Neural cell (in vitro differentiated cells): Measurements from ENCODE around the gene RAD51B. TPM values are rescaled to one million over a fixed set of nuclear protein-coding genes. Genes with fewer than 3 reads are reported as not detected.

Experiments used
- H2AFZ ChIP-seq: fragments of 200-600, 300-800 bp; sonication (generic), shearing (Covaris generic); 2 replicates; pipeline ENCODE4 v1.6.0; 2014; ENCODE audit warnings: low read depth, mild to moderate bottlenecking, antibody characterized with exemption, low read length, moderate library complexity
- H3F3A ChIP-seq: fragments of 200-600 bp; shearing (Covaris generic); 2 replicates; pipeline ENCODE4 v1.6.1; 2016; ENCODE audit warnings: mild to moderate bottlenecking, moderate library complexity, mixed read lengths, antibody characterized with exemption, low read length; ENCODE audit not compliant: insufficient read depth, poor library complexity, severe bottlenecking
- H3K27ac ChIP-seq: fragments of 200-600, 300-800 bp; sonication (generic), shearing (Covaris generic); 2 replicates; pipeline ENCODE4 v1.5.1; 2014; ENCODE audit warnings: mild to moderate bottlenecking, low read length, moderate library complexity
- H3K27me3 ChIP-seq: fragments of 300-800, 200-600 bp; sonication (generic), shearing (Covaris generic); 2 replicates; pipeline ENCODE4 v1.6.0; 2014; ENCODE audit warnings: mild to moderate bottlenecking, low read depth, low read length, moderate library complexity; ENCODE audit not compliant: insufficient read depth
- H3K36me3 ChIP-seq: fragments of 300-800, 200-600 bp; sonication (generic), shearing (Covaris generic); 2 replicates; pipeline ENCODE4 v1.5.1; 2014; ENCODE audit warnings: mild to moderate bottlenecking, antibody characterized with exemption, low read length, moderate library complexity; ENCODE audit not compliant: insufficient read depth
- H3K4me2 ChIP-seq: fragments of 300-800, 200-600 bp; sonication (generic), shearing (Covaris generic); 2 replicates; pipeline ENCODE4 v1.6.0; 2014; ENCODE audit warnings: mild to moderate bottlenecking, low read length
- H3K4me3 ChIP-seq: fragments of 300-800, 200-600 bp; sonication (generic), shearing (Covaris generic); 2 replicates; pipeline ENCODE4 v1.5.1; 2014; ENCODE audit warnings: mild to moderate bottlenecking, low read length, moderate library complexity
- H3K79me2 ChIP-seq: fragments of 200-600 bp; shearing (Covaris generic); replicated peaks from 2 replicates; pipeline ENCODE4 v1.6.0; 2014; ENCODE audit warnings: mild to moderate bottlenecking, low read length, moderate library complexity; ENCODE audit not compliant: insufficient read depth
- H3K9ac ChIP-seq: fragments of 300-800, 200-600 bp; sonication (generic), shearing (Covaris generic); 2 replicates; pipeline ENCODE4 v1.6.1; 2016; ENCODE audit warnings: mild to moderate bottlenecking, low read length, mixed read lengths
- H3K9me2 ChIP-seq: fragments of 200-600 bp; shearing (Covaris generic); 2 replicates; pipeline ENCODE4 v1.6.1; 2016; ENCODE audit warnings: mild to moderate bottlenecking, low read length, mixed read lengths; ENCODE audit not compliant: insufficient read depth
- H3K9me3 ChIP-seq: fragments of 200-600, 300-800 bp; sonication (generic), shearing (Covaris generic); 2 replicates; pipeline ENCODE4 v1.6.1; 2016; ENCODE audit warnings: mild to moderate bottlenecking, mixed run types, low read length, moderate library complexity, mixed read lengths
- H4K20me1 ChIP-seq: fragments of 200-600 bp; shearing (Covaris generic); 2 replicates; pipeline ENCODE4 v1.6.1; 2016; ENCODE audit warnings: mild to moderate bottlenecking, mixed run types; ENCODE audit not compliant: insufficient read depth
- EP300 ChIP-seq: fragments of 450-650 bp; conservative IDR thresholded peaks from 2 replicates; pipeline ENCODE4 v1.6.1; 2014; ENCODE audit warnings: antibody characterized with exemption, mild to moderate bottlenecking, moderate library complexity; ENCODE audit not compliant: poor library complexity, severe bottlenecking
- EZH2 ChIP-seq: fragments of 200-600, 300-800 bp; shearing (Covaris generic), sonication (generic); IDR thresholded peaks from 2 replicates; pipeline ENCODE4 v1.6.1; 2014; ENCODE audit warnings: antibody characterized with exemption, low read length, borderline replicate concordance, mild to moderate bottlenecking; ENCODE audit not compliant: insufficient read depth, poor library complexity, severe bottlenecking
- MXI1 ChIP-seq: fragments of 450-650 bp; conservative IDR thresholded peaks from 2 replicates; pipeline ENCODE4 v1.6.1; 2014; ENCODE audit warnings: antibody characterized with exemption, mild to moderate bottlenecking; ENCODE audit not compliant: poor library complexity, severe bottlenecking
- POLR2AphosphoS5 ChIP-seq: IDR thresholded peaks from 2 replicates; pipeline ENCODE4 v1.6.1; 2012
- RAD21 ChIP-seq: fragments of 450-650 bp; conservative IDR thresholded peaks from 2 replicates; pipeline ENCODE4 v1.6.1; 2014; ENCODE audit warnings: antibody characterized with exemption, mild to moderate bottlenecking, moderate library complexity
- REST ChIP-seq: IDR thresholded peaks from 2 replicates; pipeline ENCODE4 v1.6.1; 2012; ENCODE audit warnings: borderline replicate concordance
- SMC3 ChIP-seq: fragments of 450-650 bp; conservative IDR thresholded peaks from 2 replicates; pipeline ENCODE4 v1.6.1; 2014; ENCODE audit warnings: antibody characterized with exemption, mild to moderate bottlenecking, moderate library complexity; ENCODE audit not compliant: poor library complexity
- TAF1 ChIP-seq: IDR thresholded peaks from 2 replicates; pipeline ENCODE4 v1.6.1; 2012; ENCODE audit warnings: low read depth
- polyA plus RNA-seq: library from polyadenylated mRNA; depleted of rRNA; stranded (reverse); fragments of >200 nt; gene quantifications from 2 replicates; pipeline ENCODE4 v1.2.3, GENCODE V29; 2014

RAD51B gene
- polyA plus RNA-seq, 1 donor from 2014 or later = 3.1 TPM

- Histone ChIP-seq H3K9ac (no peak overlapping the region), H3F3A (no peaks in the 10 kb centered on the region), H4K20me1 (no peaks in the 10 kb centered on the region), H3K79me2 (no peaks in the 10 kb centered on the region), H3K9me3 (no peaks in the 10 kb centered on the region), H3K27me3 (no peaks in the 10 kb centered on the region), H3K9me2 (no peaks in the 10 kb centered on the region), H3K36me3 (no peaks in the 10 kb centered on the region), H3K4me3 (no peak overlapping the region), H2AFZ (no peak overlapping the region), H3K4me2 (no peak overlapping the region), H3K27ac (no peak overlapping the region)
- TF ChIP-seq SMC3 (no peak), RAD21 (no peak)
Measured at GRCh38 chr14:68514608-68515194, 695.1 kb downstream of the RAD51B start.

GRCh38 chr14:68516342-68516741, 696.8 kb downstream of the RAD51B start:
- H3F3A ChIP-seq = no peaks in the 10 kb centered on the region
- no peak overlapping the region for H3K4me3 ChIP-seq
- H4K20me1 ChIP-seq = no peaks in the 10 kb centered on the region
- no peak overlapping the region for H3K27ac ChIP-seq
- H3K36me3 ChIP-seq = no peaks in the 10 kb centered on the region
- TF ChIP-seq REST (no peak), RAD21 (no peak), MXI1 (no peak), EZH2 (no peak), EP300 (no peak), TAF1 (no peak), POLR2AphosphoS5 (no peak)
- H3K9me2 ChIP-seq = no peaks in the 10 kb centered on the region
- no peaks in the 10 kb centered on the region for H3K27me3 ChIP-seq
- no peaks in the 10 kb centered on the region for H3K79me2 ChIP-seq
- no peak overlapping the region for H3K9ac ChIP-seq
- no peak overlapping the region for H3K4me2 ChIP-seq
- H3K9me3 ChIP-seq = no peaks in the 10 kb centered on the region
- no peak overlapping the region for H2AFZ ChIP-seq

GRCh38 chr14:68518166-68518565, 698.6 kb downstream of the RAD51B start:
- Histone ChIP-seq H3K9me2 (no peaks in the 10 kb centered on the region), H3K4me2 (no peak overlapping the region), H2AFZ (no peak overlapping the region), H3K27ac (no peak overlapping the region), H3F3A (no peaks in the 10 kb centered on the region), H3K9me3 (no peaks in the 10 kb centered on the region), H3K27me3 (no peaks in the 10 kb centered on the region), H4K20me1 (no peaks in the 10 kb centered on the region), H3K79me2 (no peaks in the 10 kb centered on the region), H3K4me3 (no peak overlapping the region), H3K36me3 (no peaks in the 10 kb centered on the region), H3K9ac (no peak overlapping the region)
- no peak for TF ChIP-seq REST
- no peak for TF ChIP-seq POLR2AphosphoS5
